K562 (cell line): ENCODE data around the gene GNAS-AS1. TPM values are rescaled to one million over a fixed set of nuclear protein-coding genes. Genes with fewer than 3 reads are reported as not detected.

Experiments
- FUS ChIP-seq: fragments of 200-400 bp; formaldehyde crosslinking; optimal IDR thresholded peaks from 2 replicates; pipeline ENCODE3; 2017; ENCODE audit warnings: low read depth, low read length
- MAX ChIP-seq: sonication (generic); formaldehyde crosslinking; IDR thresholded peaks from 2 replicates; pipeline ENCODE4 v1.9.0; 2022; ENCODE audit warnings: mild to moderate bottlenecking, missing genetic modification reagents
- MEF2D ChIP-seq: conservative IDR thresholded peaks from 2 replicates; pipeline ENCODE4 v1.6.1; 2016; ENCODE audit warnings: low read depth, missing genetic modification characterization, missing compliant biosample characterization
- NEUROD1 ChIP-seq: fragments of 150-350 bp; IDR thresholded peaks from 2 replicates; pipeline ENCODE4 v1.6.1; 2014; ENCODE audit warnings: borderline replicate concordance, low read length, low read depth; ENCODE audit not compliant: partially characterized antibody
- PRMT5 ChIP-seq: sonication (generic); formaldehyde crosslinking; IDR thresholded peaks from 2 replicates; pipeline ENCODE4 v1.5.0; 2020; ENCODE audit warnings: missing genetic modification reagents
- STAG1 ChIP-seq: sonication (generic); formaldehyde crosslinking; IDR thresholded peaks from 2 replicates; pipeline ENCODE4 v1.5.0; 2020; ENCODE audit warnings: missing genetic modification reagents, borderline replicate concordance
- ZNF121 ChIP-seq: sonication (generic); formaldehyde crosslinking; conservative IDR thresholded peaks from 2 replicates; pipeline ENCODE4 v1.8.0; 2022; ENCODE audit warnings: missing genetic modification reagents
- ZNF3 ChIP-seq: fragments of 250-450 bp; sonication (Bioruptor Pico); IDR thresholded peaks from 2 replicates; pipeline ENCODE4 v1.5.0; 2021; ENCODE audit warnings: mild to moderate bottlenecking, moderate library complexity
- ZNF639 ChIP-seq, 2 experiments: fragments of 200-800 bp in 1 of 2; sonication (Bioruptor generic) in 1 of 2; sonication (generic) in 1 of 2; formaldehyde crosslinking in 1 of 2; IDR thresholded peaks in 1 of 2; conservative IDR thresholded peaks in 1 of 2; 2 replicates each; pipeline versions ENCODE4 v1.5.0 to v1.6.1; 2016 to 2020; ENCODE audit warnings: missing compliant biosample characterization in 1 of 2, missing genetic modification characterization in 1 of 2, missing genetic modification reagents in 1 of 2
- ZNF79 ChIP-seq: fragments of 250-450 bp; sonication (Bioruptor Pico); IDR thresholded peaks from 2 replicates; pipeline ENCODE4 v1.4.0; 2020; ENCODE audit warnings: low read depth, mild to moderate bottlenecking, moderate library complexity
- polyA plus RNA-seq, 8 experiments: library from polyadenylated mRNA; depleted of rRNA in 4 of 8; stranded (reverse) in 5 of 8; unstranded in 3 of 8; fragments of >200 nt; fragmentation: Nextera tagmentation in 2 of 8; fragmentation: Illumina TruSeq in 1 of 8; extraction: Ambion mirVana in 2 of 8; extraction: Trizol in 1 of 8; gene quantifications; 2 replicates each; pipeline versions ENCODE4 v1.2.1 to v1.2.3, GENCODE V29; 2011 to 2014; ENCODE audit warnings: inconsistent platforms in 1 of 8, missing spikeins in 1 of 8
- total RNA-seq, 7 experiments: library from RNA; depleted of rRNA in 6 of 7; stranded (reverse); fragments of >200 nt in 6 of 7; fragmentation: Illumina TruSeq in 2 of 7; extraction: Trizol in 2 of 7; gene quantifications; 2 replicates each; pipeline versions ENCODE4 v1.2.1 to v1.2.3, GENCODE V29; 2011 to 2021; ENCODE audit warnings: low replicate concordance in 1 of 7
- TF ChIP-seq, protein P1 (sequence below): fragments of 450-650 bp; formaldehyde crosslinking; IDR thresholded peaks from 2 replicates; pipeline ENCODE4 v1.4.0; 2020; ENCODE audit warnings: mild to moderate bottlenecking, mixed read lengths
- TF ChIP-seq, protein P2 (sequence below): fragments of 450-650 bp; formaldehyde crosslinking; IDR thresholded peaks from 2 replicates; pipeline ENCODE4 v1.4.0; 2020; ENCODE audit warnings: mild to moderate bottlenecking, moderate library complexity
- TF ChIP-seq, protein P3 (sequence below), 2 experiments: fragments of 450-650 bp; formaldehyde crosslinking in 1 of 2; IDR thresholded peaks; 2 replicates each; pipeline versions ENCODE4 v1.4.0 to v1.6.1; 2014 to 2020; ENCODE audit warnings: mild to moderate bottlenecking in 2 of 2, borderline replicate concordance in 1 of 2, low read depth in 1 of 2

GNAS-AS1 gene
- total and polyA plus RNA-seq, 9 of the 15 experiments (the other 6 are each of a cell fraction or from before 2014, with no cell fraction given): 0.04 to 2.5 (median 0.25) TPM

DNA sequence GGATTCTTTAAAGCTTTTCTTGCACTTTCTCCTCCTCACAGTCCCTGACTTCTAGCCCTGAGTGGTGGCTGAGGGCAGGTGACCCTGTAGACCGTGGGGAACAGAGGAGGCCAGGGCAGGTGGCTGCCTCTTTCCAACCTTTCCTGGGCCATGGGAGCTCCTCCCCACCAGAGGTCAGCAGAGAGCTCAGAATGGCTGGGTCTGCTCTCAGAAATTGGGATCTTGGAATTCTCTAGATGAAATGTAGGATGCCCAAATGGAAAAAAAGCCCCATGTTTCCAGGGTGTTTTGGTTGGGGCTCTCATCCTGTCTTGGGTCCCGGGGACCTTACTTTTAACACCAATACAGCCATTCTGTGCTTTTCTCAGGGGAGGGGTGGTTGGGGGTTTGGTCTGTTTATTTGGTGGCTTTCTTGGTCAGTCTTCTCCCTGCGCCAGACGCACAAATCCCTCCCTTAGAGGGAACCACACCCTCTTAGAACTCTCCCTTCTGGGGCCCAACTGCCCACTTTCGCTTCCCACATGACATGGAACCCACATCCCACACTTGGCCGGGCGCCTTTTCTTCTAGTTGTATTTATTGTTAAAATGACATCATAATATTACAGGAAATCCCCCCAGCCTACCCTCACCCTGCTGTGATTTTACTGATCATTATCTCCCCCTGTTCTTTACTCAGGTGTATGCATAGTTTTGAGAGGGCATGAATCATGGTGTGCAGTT lies 19.8 kb upstream of the GNAS-AS1 start (continued):
- TF ChIP-seq, protein P1, sequence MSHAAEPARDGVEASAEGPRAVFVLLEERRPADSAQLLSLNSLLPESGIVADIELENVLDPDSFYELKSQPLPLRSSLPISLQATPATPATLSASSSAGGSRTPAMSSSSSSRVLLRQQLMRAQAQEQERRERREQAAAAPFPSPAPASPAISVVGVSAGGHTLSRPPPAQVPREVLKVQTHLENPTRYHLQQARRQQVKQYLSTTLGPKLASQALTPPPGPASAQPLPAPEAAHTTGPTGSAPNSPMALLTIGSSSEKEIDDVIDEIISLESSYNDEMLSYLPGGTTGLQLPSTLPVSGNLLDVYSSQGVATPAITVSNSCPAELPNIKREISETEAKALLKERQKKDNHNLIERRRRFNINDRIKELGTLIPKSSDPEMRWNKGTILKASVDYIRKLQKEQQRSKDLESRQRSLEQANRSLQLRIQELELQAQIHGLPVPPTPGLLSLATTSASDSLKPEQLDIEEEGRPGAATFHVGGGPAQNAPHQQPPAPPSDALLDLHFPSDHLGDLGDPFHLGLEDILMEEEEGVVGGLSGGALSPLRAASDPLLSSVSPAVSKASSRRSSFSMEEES (CRISPR knock-in tag): no peak
- TF ChIP-seq PRMT5 (CRISPR knock-in tag): no peak
- TF ChIP-seq FUS: no peak
- no peak for TF ChIP-seq ZNF639 (CRISPR knock-in tag; conservative IDR thresholded peaks at IDR 0.05 in 1 of 2, IDR thresholded peaks at IDR 0.05 in 1 of 2)
- no peak for TF ChIP-seq ZNF79 (CRISPR knock-in tag)
- TF ChIP-seq STAG1 (CRISPR knock-in tag): peak; percentile 92; the same call in 1 of the 2 replicates
- no peak for TF ChIP-seq NEUROD1
- TF ChIP-seq, protein P2, sequence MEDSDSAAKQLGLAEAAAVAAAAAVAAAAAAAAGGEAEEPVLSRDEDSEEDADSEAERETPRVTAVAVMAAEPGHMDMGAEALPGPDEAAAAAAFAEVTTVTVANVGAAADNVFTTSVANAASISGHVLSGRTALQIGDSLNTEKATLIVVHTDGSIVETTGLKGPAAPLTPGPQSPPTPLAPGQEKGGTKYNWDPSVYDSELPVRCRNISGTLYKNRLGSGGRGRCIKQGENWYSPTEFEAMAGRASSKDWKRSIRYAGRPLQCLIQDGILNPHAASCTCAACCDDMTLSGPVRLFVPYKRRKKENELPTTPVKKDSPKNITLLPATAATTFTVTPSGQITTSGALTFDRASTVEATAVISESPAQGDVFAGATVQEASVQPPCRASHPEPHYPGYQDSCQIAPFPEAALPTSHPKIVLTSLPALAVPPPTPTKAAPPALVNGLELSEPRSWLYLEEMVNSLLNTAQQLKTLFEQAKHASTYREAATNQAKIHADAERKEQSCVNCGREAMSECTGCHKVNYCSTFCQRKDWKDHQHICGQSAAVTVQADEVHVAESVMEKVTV (CRISPR knock-in tag): peak; percentile 73
- TF ChIP-seq, protein P3, sequence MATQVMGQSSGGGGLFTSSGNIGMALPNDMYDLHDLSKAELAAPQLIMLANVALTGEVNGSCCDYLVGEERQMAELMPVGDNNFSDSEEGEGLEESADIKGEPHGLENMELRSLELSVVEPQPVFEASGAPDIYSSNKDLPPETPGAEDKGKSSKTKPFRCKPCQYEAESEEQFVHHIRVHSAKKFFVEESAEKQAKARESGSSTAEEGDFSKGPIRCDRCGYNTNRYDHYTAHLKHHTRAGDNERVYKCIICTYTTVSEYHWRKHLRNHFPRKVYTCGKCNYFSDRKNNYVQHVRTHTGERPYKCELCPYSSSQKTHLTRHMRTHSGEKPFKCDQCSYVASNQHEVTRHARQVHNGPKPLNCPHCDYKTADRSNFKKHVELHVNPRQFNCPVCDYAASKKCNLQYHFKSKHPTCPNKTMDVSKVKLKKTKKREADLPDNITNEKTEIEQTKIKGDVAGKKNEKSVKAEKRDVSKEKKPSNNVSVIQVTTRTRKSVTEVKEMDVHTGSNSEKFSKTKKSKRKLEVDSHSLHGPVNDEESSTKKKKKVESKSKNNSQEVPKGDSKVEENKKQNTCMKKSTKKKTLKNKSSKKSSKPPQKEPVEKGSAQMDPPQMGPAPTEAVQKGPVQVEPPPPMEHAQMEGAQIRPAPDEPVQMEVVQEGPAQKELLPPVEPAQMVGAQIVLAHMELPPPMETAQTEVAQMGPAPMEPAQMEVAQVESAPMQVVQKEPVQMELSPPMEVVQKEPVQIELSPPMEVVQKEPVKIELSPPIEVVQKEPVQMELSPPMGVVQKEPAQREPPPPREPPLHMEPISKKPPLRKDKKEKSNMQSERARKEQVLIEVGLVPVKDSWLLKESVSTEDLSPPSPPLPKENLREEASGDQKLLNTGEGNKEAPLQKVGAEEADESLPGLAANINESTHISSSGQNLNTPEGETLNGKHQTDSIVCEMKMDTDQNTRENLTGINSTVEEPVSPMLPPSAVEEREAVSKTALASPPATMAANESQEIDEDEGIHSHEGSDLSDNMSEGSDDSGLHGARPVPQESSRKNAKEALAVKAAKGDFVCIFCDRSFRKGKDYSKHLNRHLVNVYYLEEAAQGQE (IDR thresholded peaks at IDR 0.05; ENCODE audit: borderline replicate concordance): peak; percentile 87
- TF ChIP-seq, protein P3 (CRISPR knock-in tag; IDR thresholded peaks at IDR 0.05; ENCODE audit: low read depth): no peak
- no peak for TF ChIP-seq MAX
- no peak for TF ChIP-seq ZNF3 (CRISPR knock-in tag)
- TF ChIP-seq ZNF121 (CRISPR knock-in tag): no peak
- no peak for TF ChIP-seq MEF2D (tag)
